K562 (cell line): Measurements from ENCODE around the gene GPR26. TPM values are rescaled to one million over a fixed set of nuclear protein-coding genes. Genes with fewer than 3 reads are reported as not detected.

Experiments used
- ATF3 ChIP-seq, 2 experiments: fragments of 450-650 bp in 1 of 2; sonication (generic) in 1 of 2; formaldehyde crosslinking in 1 of 2; IDR thresholded peaks in 1 of 2; conservative IDR thresholded peaks in 1 of 2; 2 replicates each; pipeline versions ENCODE4 v1.6.1 to v1.8.1; 2016 to 2023; ENCODE audit warnings: mild to moderate bottlenecking in 2 of 2, moderate library complexity in 2 of 2, inconsistent platforms in 1 of 2, missing genetic modification reagents in 1 of 2
- BMI1 ChIP-seq: fragments of 150-350 bp; IDR thresholded peaks from 2 replicates; pipeline ENCODE4 v1.6.1; 2014; ENCODE audit warnings: low read length
- CBFA2T3 ChIP-seq: fragments of 450-650 bp; IDR thresholded peaks from 2 replicates; pipeline ENCODE4 v1.6.1; 2017
- POLR2A ChIP-seq: fragments of 450-650 bp; conservative IDR thresholded peaks from 2 replicates; pipeline ENCODE4 v1.6.1; 2016
- PTBP1 ChIP-seq: fragments of 200-400 bp; formaldehyde crosslinking; IDR thresholded peaks from 2 replicates; pipeline ENCODE4 v1.6.1; 2017; ENCODE audit warnings: low read depth, low read length
- SMAD1 ChIP-seq: fragments of 150-350 bp; IDR thresholded peaks from 2 replicates; pipeline ENCODE4 v1.6.1; 2014; ENCODE audit warnings: low read length, low read depth; ENCODE audit not compliant: partially characterized antibody
- ZNF121 ChIP-seq: sonication (generic); formaldehyde crosslinking; conservative IDR thresholded peaks from 2 replicates; pipeline ENCODE4 v1.8.0; 2022; ENCODE audit warnings: missing genetic modification reagents
- ZNF280A ChIP-seq: fragments of 450-650 bp; IDR thresholded peaks from 2 replicates; pipeline ENCODE4 v1.6.1; 2018; ENCODE audit warnings: mild to moderate bottlenecking, low read depth; ENCODE audit not compliant: partially characterized antibody
- ZNF77 ChIP-seq: fragments of 250-450 bp; sonication (Bioruptor Pico); IDR thresholded peaks from 2 replicates; pipeline ENCODE4 v1.5.0; 2020
- polyA plus RNA-seq, 8 experiments: library from polyadenylated mRNA; depleted of rRNA in 4 of 8; stranded (reverse) in 5 of 8; unstranded in 3 of 8; fragments of >200 nt; fragmentation: Nextera tagmentation in 2 of 8; fragmentation: Illumina TruSeq in 1 of 8; extraction: Ambion mirVana in 2 of 8; extraction: Trizol in 1 of 8; gene quantifications; 2 replicates each; pipeline versions ENCODE4 v1.2.1 to v1.2.3, GENCODE V29; 2011 to 2014; ENCODE audit warnings: inconsistent platforms in 1 of 8, missing spikeins in 1 of 8
- total RNA-seq, 7 experiments: library from RNA; depleted of rRNA in 6 of 7; stranded (reverse); fragments of >200 nt in 6 of 7; fragmentation: Illumina TruSeq in 2 of 7; extraction: Trizol in 2 of 7; gene quantifications; 2 replicates each; pipeline versions ENCODE4 v1.2.1 to v1.2.3, GENCODE V29; 2011 to 2021; ENCODE audit warnings: low replicate concordance in 1 of 7
- TF ChIP-seq, protein P1 (sequence below): fragments of 250-450 bp; sonication (Bioruptor Pico); IDR thresholded peaks from 2 replicates; pipeline ENCODE4 v1.4.0; 2020; ENCODE audit warnings: mild to moderate bottlenecking, moderate library complexity, borderline replicate concordance

The GPR26 gene
- total and polyA plus RNA-seq, 9 of the 15 experiments (the other 6 are each of a cell fraction or from before 2014, with no cell fraction given): not detected

GRCh38 chr10:123715546-123715945 lies 49.4 kb downstream of the GPR26 start (continued):
- TF ChIP-seq ZNF280A (no peak), PTBP1 (no peak), ATF3 (IDR thresholded peaks at IDR 0.05) (no peak), ATF3 (CRISPR knock-in tag; conservative IDR thresholded peaks at IDR 0.05) (no peak), ZNF121 (CRISPR knock-in tag) (no peak), CBFA2T3 (no peak), POLR2A (no peak), ZNF77 (no peak), SMAD1 (no peak), BMI1 (no peak)
- TF ChIP-seq, protein P1, sequence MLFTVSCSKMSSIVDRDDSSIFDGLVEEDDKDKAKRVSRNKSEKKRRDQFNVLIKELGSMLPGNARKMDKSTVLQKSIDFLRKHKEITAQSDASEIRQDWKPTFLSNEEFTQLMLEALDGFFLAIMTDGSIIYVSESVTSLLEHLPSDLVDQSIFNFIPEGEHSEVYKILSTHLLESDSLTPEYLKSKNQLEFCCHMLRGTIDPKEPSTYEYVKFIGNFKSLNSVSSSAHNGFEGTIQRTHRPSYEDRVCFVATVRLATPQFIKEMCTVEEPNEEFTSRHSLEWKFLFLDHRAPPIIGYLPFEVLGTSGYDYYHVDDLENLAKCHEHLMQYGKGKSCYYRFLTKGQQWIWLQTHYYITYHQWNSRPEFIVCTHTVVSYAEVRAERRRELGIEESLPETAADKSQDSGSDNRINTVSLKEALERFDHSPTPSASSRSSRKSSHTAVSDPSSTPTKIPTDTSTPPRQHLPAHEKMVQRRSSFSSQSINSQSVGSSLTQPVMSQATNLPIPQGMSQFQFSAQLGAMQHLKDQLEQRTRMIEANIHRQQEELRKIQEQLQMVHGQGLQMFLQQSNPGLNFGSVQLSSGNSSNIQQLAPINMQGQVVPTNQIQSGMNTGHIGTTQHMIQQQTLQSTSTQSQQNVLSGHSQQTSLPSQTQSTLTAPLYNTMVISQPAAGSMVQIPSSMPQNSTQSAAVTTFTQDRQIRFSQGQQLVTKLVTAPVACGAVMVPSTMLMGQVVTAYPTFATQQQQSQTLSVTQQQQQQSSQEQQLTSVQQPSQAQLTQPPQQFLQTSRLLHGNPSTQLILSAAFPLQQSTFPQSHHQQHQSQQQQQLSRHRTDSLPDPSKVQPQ (CRISPR knock-in tag): no peak
- TF ChIP-seq, all 486 proteins: peak for 0
